ENCODE measurements around the gene MUC4.

Gene MUC4

GRCh38 chr3:195757438-195757770 is 54.3 kb downstream of the MUC4 start:
- no peak for DNase-seq (ENCODE audit: insufficient read length, low spot score)
- no peak for TF ChIP-seq POU2F2 (IDR thresholded peaks at IDR 0.05; ENCODE audit: low read depth, low read length)
- TF ChIP-seq PAX5 (IDR thresholded peaks at IDR 0.05; ENCODE audit: insufficient read depth, low read length, severe bottlenecking), result no peak
- TF ChIP-seq POLR2AphosphoS5 (IDR thresholded peaks at IDR 0.05; ENCODE audit: low read depth, low read length), result no peak
- TF ChIP-seq POLR2A (IDR thresholded peaks at IDR 0.05; ENCODE audit: low read depth, low read length), result no peak
- TF ChIP-seq SPI1 (IDR thresholded peaks at IDR 0.05; ENCODE audit: low read depth, low read length), result no peak
- no peak for FAIRE-seq

GRCh38 chr3:195755791-195756676 is 55.7 kb downstream of the MUC4 start:
- FAIRE-seq, result no peak
- no peak for DNase-seq (ENCODE audit: insufficient read length, low spot score)
- no peak for TF ChIP-seq POLR2A (IDR thresholded peaks at IDR 0.05; ENCODE audit: low read depth, low read length)
- no peak for TF ChIP-seq PAX5 (IDR thresholded peaks at IDR 0.05; ENCODE audit: insufficient read depth, low read length, severe bottlenecking)
- TF ChIP-seq POLR2AphosphoS5 (IDR thresholded peaks at IDR 0.05; ENCODE audit: low read depth, low read length), result no peak
- TF ChIP-seq SPI1 (IDR thresholded peaks at IDR 0.05; ENCODE audit: low read depth, low read length), result no peak
- no peak for TF ChIP-seq TAF1 (IDR thresholded peaks at IDR 0.05; ENCODE audit: low read depth, low read length)
- no peak for TF ChIP-seq POU2F2 (IDR thresholded peaks at IDR 0.05; ENCODE audit: low read depth, low read length)

- no peak for DNase-seq (ENCODE audit: insufficient read length, low spot score)
- FAIRE-seq, result no peak
- TF ChIP-seq POLR2A (IDR thresholded peaks at IDR 0.05; ENCODE audit: low read depth, low read length) (no peak), PAX5 (IDR thresholded peaks at IDR 0.05; ENCODE audit: insufficient read depth, low read length, severe bottlenecking) (no peak), SPI1 (IDR thresholded peaks at IDR 0.05; ENCODE audit: low read depth, low read length) (no peak), TAF1 (IDR thresholded peaks at IDR 0.05; ENCODE audit: low read depth, low read length) (no peak), POLR2AphosphoS5 (IDR thresholded peaks at IDR 0.05; ENCODE audit: low read depth, low read length) (no peak), POU2F2 (IDR thresholded peaks at IDR 0.05; ENCODE audit: low read depth, low read length) (no peak)
These were observed 56.3 kb downstream of the MUC4 start for GRCh38 chr3:195755391-195755790.

GRCh38 chr3:195754906-195755305 is 56.8 kb downstream of the MUC4 start:
- FAIRE-seq, result no peak
- TF ChIP-seq POU2F2 (IDR thresholded peaks at IDR 0.05; ENCODE audit: low read depth, low read length) (no peak), PAX5 (IDR thresholded peaks at IDR 0.05; ENCODE audit: insufficient read depth, low read length, severe bottlenecking) (no peak), POLR2AphosphoS5 (IDR thresholded peaks at IDR 0.05; ENCODE audit: low read depth, low read length) (no peak), POLR2A (IDR thresholded peaks at IDR 0.05; ENCODE audit: low read depth, low read length) (no peak), TAF1 (IDR thresholded peaks at IDR 0.05; ENCODE audit: low read depth, low read length) (no peak), SPI1 (IDR thresholded peaks at IDR 0.05; ENCODE audit: low read depth, low read length) (no peak)

GRCh38 chr3:195754141-195754540 is 57.6 kb downstream of the MUC4 start:
- TF ChIP-seq PAX5 (IDR thresholded peaks at IDR 0.05; ENCODE audit: insufficient read depth, low read length, severe bottlenecking) (no peak), SPI1 (IDR thresholded peaks at IDR 0.05; ENCODE audit: low read depth, low read length) (no peak), POU2F2 (IDR thresholded peaks at IDR 0.05; ENCODE audit: low read depth, low read length) (no peak), POLR2A (IDR thresholded peaks at IDR 0.05; ENCODE audit: low read depth, low read length) (no peak)
- DNase-seq (ENCODE audit: insufficient read length, low spot score) (no peak), FAIRE-seq (no peak)

More at GRCh38 chr3:195754906-195755305, 56.8 kb downstream of the MUC4 start:
- DNase-seq (ENCODE audit: insufficient read length, low spot score), result no peak

GRCh38 chr3:195753581-195753980 is 58.1 kb downstream of the MUC4 start:
- TF ChIP-seq PAX5 (IDR thresholded peaks at IDR 0.05; ENCODE audit: insufficient read depth, low read length, severe bottlenecking) (no peak), TAF1 (IDR thresholded peaks at IDR 0.05; ENCODE audit: low read depth, low read length) (no peak), POLR2A (IDR thresholded peaks at IDR 0.05; ENCODE audit: low read depth, low read length) (no peak), POLR2AphosphoS5 (IDR thresholded peaks at IDR 0.05; ENCODE audit: low read depth, low read length) (no peak), SPI1 (IDR thresholded peaks at IDR 0.05; ENCODE audit: low read depth, low read length) (no peak), POU2F2 (IDR thresholded peaks at IDR 0.05; ENCODE audit: low read depth, low read length) (no peak)
- FAIRE-seq, result no peak
- no peak for DNase-seq (ENCODE audit: insufficient read length, low spot score)

GRCh38 chr3:195752546-195753331 is 59.0 kb downstream of the MUC4 start:
- DNase-seq (ENCODE audit: insufficient read length, low spot score), result no peak
- FAIRE-seq, result no peak

GRCh38 chr3:195752066-195752465 is 59.7 kb downstream of the MUC4 start:
- TF ChIP-seq PAX5 (IDR thresholded peaks at IDR 0.05; ENCODE audit: insufficient read depth, low read length, severe bottlenecking) (no peak), POU2F2 (IDR thresholded peaks at IDR 0.05; ENCODE audit: low read depth, low read length) (no peak), SPI1 (IDR thresholded peaks at IDR 0.05; ENCODE audit: low read depth, low read length) (no peak), POLR2A (IDR thresholded peaks at IDR 0.05; ENCODE audit: low read depth, low read length) (no peak)

More at GRCh38 chr3:195752546-195753331, 59.0 kb downstream of the MUC4 start:
- no peak for TF ChIP-seq POLR2AphosphoS5 (IDR thresholded peaks at IDR 0.05; ENCODE audit: low read depth, low read length)
- no peak for TF ChIP-seq POU2F2 (IDR thresholded peaks at IDR 0.05; ENCODE audit: low read depth, low read length)
- no peak for TF ChIP-seq SPI1 (IDR thresholded peaks at IDR 0.05; ENCODE audit: low read depth, low read length)
- TF ChIP-seq PAX5 (IDR thresholded peaks at IDR 0.05; ENCODE audit: insufficient read depth, low read length, severe bottlenecking), result no peak
- no peak for TF ChIP-seq POLR2A (IDR thresholded peaks at IDR 0.05; ENCODE audit: low read depth, low read length)
- TF ChIP-seq TAF1 (IDR thresholded peaks at IDR 0.05; ENCODE audit: low read depth, low read length), result no peak

GRCh38 chr3:195751560-195751959 is 60.2 kb downstream of the MUC4 start:
- DNase-seq (ENCODE audit: insufficient read length, low spot score) (no peak), FAIRE-seq (no peak)
- TF ChIP-seq POU2F2 (IDR thresholded peaks at IDR 0.05; ENCODE audit: low read depth, low read length), result no peak
- TF ChIP-seq POLR2AphosphoS5 (IDR thresholded peaks at IDR 0.05; ENCODE audit: low read depth, low read length), result no peak
- no peak for TF ChIP-seq SPI1 (IDR thresholded peaks at IDR 0.05; ENCODE audit: low read depth, low read length)
- TF ChIP-seq TAF1 (IDR thresholded peaks at IDR 0.05; ENCODE audit: low read depth, low read length), result no peak
- TF ChIP-seq PAX5 (IDR thresholded peaks at IDR 0.05; ENCODE audit: insufficient read depth, low read length, severe bottlenecking), result no peak
- no peak for TF ChIP-seq POLR2A (IDR thresholded peaks at IDR 0.05; ENCODE audit: low read depth, low read length)

More at GRCh38 chr3:195752066-195752465, 59.7 kb downstream of the MUC4 start:
- FAIRE-seq, result no peak
- no peak for DNase-seq (ENCODE audit: insufficient read length, low spot score)

All from GM12891 (cell line).